Kidney epithelial cell (primary cell): ENCODE measurements around the gene VENTX. TPM values are rescaled to one million over a fixed set of nuclear protein-coding genes. Genes with fewer than 3 reads are reported as not detected.
"Not testable (repeated sequence)": the region's sequence is repeated elsewhere in the genome, so short reads cannot be mapped to it uniquely, and the experiment has no call there.

ENCODE experiments used
- DNase-seq: peaks from one replicate; pipeline ENCODE4 v3.0.0-alpha.2; 2010; ENCODE audit warnings: low read depth
- H3K27me3 ChIP-seq: 2 replicates; pipeline ENCODE4 v1.6.0; 2011; ENCODE audit warnings: low read length; ENCODE audit not compliant: control insufficient read depth, insufficient read depth
- H3K36me3 ChIP-seq: 2 replicates; pipeline ENCODE4 v1.5.1; 2011; ENCODE audit warnings: low read length; ENCODE audit not compliant: control insufficient read depth, insufficient read depth
- H3K4me3 ChIP-seq: 2 replicates; pipeline ENCODE4 v1.5.1; 2011; ENCODE audit warnings: low read depth, mild to moderate bottlenecking, control low read depth, low read length
- total RNA-seq: library from RNA; depleted of rRNA; stranded (reverse); fragments of >200 nt; gene quantifications from 2 replicates; pipeline ENCODE4 v1.2.3, GENCODE V29; 2015
- TF ChIP-seq, protein P1 (sequence below): IDR thresholded peaks from 2 replicates; pipeline ENCODE4 v1.5.1; 2011; ENCODE audit warnings: mild to moderate bottlenecking, moderate library complexity, low read length, control low read depth, inconsistent platforms; ENCODE audit not compliant: insufficient read depth, poor library complexity, severe bottlenecking

Gene VENTX
- total RNA-seq, 1 donor from 2014 or later: not detected

DNA sequence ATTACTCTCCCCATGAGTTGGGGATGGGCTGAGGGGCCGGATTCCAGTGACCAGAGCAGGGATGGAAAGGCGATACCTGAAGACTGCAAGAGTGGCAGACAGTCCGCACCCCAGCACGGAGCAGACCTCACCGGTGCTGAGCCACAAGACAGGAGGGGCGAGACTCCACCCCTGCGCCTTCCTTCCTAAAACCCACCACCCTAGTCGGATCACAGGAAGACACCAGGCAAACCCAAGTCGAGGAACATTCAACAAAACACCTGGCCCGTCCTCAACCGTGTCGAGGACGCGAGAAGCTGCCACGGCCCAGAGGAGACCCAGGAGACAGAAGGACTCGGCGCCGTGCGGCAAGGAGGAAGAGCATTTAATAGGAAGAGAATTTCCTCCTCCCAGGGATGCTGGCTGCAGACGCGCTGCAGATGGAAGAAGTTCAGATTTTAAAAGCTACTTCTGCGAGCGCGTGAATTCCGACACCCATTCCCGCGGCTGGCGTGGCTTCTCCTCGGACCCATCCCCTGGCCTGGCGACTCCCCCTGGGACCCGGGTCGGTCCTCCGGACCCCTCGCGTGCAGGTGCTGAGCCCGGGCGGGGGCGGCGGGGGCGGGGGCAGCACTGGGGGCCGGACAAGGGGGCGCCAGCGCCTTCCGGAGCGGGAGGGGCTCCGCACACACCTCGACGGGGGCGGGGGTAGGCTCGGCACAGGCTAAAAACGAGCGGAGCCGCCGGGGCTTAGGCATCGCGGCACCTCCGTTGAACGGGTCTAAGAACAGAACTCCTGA lies 8.2 kb upstream of the VENTX start:
- peaks cover 82% of the 10 kb centered on the region for H3K27me3 ChIP-seq
- no peak overlapping the region for H3K4me3 ChIP-seq
- no peak for DNase-seq
- TF ChIP-seq, protein P1, sequence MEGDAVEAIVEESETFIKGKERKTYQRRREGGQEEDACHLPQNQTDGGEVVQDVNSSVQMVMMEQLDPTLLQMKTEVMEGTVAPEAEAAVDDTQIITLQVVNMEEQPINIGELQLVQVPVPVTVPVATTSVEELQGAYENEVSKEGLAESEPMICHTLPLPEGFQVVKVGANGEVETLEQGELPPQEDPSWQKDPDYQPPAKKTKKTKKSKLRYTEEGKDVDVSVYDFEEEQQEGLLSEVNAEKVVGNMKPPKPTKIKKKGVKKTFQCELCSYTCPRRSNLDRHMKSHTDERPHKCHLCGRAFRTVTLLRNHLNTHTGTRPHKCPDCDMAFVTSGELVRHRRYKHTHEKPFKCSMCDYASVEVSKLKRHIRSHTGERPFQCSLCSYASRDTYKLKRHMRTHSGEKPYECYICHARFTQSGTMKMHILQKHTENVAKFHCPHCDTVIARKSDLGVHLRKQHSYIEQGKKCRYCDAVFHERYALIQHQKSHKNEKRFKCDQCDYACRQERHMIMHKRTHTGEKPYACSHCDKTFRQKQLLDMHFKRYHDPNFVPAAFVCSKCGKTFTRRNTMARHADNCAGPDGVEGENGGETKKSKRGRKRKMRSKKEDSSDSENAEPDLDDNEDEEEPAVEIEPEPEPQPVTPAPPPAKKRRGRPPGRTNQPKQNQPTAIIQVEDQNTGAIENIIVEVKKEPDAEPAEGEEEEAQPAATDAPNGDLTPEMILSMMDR: no peak
- no peaks in the 10 kb centered on the region for H3K36me3 ChIP-seq

DNA sequence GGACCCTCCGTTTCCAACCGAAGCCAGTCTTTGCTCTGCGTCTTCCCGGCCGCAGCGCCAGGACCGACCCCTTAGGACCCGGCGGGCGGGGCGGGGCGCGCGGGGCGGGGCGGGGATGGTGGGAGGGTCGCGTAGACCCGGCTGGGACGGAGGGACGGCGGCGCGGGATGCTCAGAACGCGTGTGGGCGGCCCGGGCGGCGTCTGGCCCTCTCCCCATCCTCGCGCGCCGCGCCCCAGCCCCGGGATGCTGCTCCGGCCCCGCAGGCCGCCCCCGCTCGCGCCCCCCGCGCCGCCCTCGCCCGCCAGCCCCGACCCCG lies 7.7 kb upstream of the VENTX start, which contains the start of gene UTF1:
Gene UTF1 (plus strand): TSS at position 174 of the 318 bp plus-strand sequence. CDS start 72 bp downstream, at position 246.
- TF ChIP-seq, protein P1: no peak
- H3K27me3 ChIP-seq: peaks cover 76% of the 10 kb centered on the region
- H3K4me3 ChIP-seq: no peak within 1 kb of the TSS
- no peaks in the 10 kb centered on the region for H3K36me3 ChIP-seq
- no peak for DNase-seq

DNA sequence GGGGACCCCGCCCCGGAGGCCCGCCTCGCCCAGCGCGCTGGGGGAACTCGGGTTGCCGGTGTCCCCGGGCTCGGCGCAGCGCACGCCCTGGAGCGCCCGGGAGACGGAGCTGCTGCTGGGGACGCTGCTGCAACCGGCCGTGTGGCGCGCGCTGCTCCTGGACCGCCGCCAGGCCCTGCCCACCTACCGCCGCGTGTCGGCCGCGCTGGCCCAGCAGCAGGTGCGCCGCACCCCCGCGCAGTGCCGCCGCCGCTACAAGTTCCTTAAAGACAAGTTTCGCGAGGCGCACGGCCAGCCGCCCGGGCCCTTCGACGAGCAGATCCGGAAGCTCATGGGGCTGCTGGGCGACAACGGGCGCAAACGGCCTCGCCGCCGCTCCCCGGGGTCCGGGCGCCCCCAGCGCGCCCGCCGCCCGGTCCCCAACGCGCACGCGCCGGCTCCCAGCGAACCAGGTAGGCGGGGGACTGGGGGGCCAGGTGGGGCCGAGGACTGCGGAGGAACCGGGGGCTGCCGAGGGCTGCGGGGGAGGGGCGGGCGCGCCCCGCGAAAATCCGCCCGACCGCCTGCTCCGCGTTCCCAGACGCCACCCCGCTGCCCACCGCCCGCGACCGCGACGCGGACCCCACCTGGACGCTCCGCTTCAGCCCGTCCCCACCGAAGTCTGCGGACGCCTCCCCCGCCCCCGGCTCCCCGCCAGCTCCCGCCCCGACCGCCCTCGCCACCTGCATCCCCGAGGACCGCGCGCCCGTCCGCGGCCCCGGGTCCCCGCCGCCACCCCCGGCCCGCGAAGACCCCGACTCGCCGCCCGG lies 7.1 kb upstream of the VENTX start:
- Histone ChIP-seq H3K4me3 (no peak overlapping the region), H3K27me3 (peaks cover 76% of the 10 kb centered on the region), H3K36me3 (no peaks in the 10 kb centered on the region)
- TF ChIP-seq, protein P1: no peak
- DNase-seq: no peak

DNA sequence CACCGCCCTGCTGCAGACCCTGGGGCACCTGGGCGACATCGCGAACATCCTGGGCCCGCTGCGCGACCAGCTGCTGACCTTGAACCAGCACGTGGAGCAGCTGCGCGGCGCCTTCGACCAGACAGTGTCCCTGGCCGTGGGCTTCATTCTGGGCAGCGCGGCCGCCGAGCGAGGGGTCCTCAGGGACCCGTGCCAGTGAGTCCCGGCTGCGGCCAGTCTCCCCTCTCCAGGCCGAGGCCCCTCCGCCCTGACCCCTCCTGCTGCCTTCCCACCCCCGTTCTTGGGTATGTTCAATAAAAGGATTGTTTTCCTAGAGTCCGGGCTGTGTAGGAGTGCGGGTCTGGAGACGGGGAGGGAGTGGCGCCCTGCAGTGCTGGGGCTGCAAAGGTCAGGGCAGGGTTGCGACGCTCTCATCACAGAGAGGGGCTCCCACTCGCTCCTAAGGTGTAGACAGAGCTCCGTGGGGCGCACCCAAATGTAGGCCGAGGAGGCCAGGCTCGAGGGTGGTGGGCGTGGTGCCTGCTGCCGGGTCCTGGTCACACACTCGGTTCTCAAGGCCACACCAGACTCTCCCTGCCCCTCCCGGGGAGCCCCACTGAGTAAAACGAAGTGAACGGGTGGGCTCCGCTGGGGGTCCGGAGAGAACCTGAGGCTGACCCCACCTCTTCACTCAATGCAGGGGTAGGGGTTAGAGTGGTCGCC lies 6.3 kb upstream of the VENTX start:
- Histone ChIP-seq H3K4me3 (no peak overlapping the region), H3K36me3 (no peaks in the 10 kb centered on the region), H3K27me3 (peaks cover 78% of the 10 kb centered on the region)
- TF ChIP-seq, protein P1: no peak
- DNase-seq: no peak

DNA sequence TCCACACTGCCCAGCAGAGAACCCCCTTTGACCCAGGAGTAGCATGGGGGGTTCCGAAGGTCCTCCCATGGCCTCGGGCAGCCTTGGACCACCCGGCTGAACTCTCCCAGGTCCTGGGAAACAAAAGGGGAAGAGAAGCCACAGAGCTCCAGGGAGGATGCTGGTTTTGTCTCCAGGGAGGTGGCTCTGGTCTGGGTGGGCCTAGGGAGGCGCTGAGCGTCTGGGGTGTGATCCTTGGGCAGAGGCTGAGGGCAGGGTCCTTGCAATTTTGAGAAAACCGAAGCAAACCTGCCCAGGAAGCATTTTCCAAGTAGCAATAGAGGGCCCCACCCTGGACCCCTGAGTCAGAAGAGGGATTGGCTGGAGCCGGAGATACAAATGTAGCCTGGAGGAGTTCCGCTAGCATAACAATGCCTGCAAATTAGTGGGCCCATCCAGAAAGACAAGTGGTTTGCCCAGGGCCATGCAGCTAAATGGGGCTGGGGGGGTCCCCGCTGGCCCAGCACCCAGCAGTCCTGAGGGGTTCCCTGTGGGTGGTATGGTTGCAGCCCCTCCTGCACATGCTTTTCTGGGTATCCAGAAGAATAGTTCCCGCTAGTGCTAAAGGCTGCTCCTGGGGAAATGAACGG lies 5.6 kb upstream of the VENTX start:
- Histone ChIP-seq H3K27me3 (peaks cover 78% of the 10 kb centered on the region), H3K4me3 (no peak overlapping the region), H3K36me3 (no peaks in the 10 kb centered on the region)
- no peak for DNase-seq
- TF ChIP-seq, protein P1: no peak

DNA sequence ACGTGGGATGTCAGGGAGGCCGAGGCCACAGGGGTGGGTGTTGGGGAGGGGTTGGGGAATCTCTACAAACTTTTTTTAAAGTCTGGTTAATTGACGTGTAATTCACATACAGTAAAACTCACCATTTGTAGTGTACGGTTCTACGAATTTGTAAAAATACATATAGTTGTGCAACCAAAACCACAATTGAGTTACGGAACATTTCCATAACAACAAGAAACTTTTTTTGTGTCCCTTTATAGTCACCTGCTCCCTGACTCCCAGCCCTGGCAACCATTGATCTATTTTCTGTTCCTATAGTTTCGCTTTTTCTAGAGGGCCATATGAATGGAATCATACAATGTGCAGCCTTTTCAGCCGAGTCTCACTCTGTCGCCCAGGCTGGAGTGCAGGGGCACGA lies 2.9 kb upstream of the VENTX start:
- H3K36me3 ChIP-seq, H3K4me3 ChIP-seq, DNase-seq: not testable (repeated sequence)
- H3K27me3 ChIP-seq: peaks cover 85% of the 10 kb centered on the region
